GM10248 (cell line): ENCODE results near the gene AKAP7.

ENCODE experiments used
- CTCF ChIA-PET: fragments of 300-600 bp; sonication (Branson Sonifier 250); formaldehyde crosslinking; extraction: SDS; loops from one replicate; lab custom pipeline; 2021; ENCODE audit warnings: antibody characterized with exemption; lab: Yijun Ruan, JAX
- POLR2A ChIA-PET: fragments of 350-650 bp; sonication (Branson Sonifier 250); formaldehyde crosslinking; extraction: SDS; loops from one replicate; lab custom pipeline; 2020; ENCODE audit warnings: antibody characterized with exemption; lab: Yijun Ruan, JAX
- DNase-seq: peaks from one replicate; pipeline ENCODE4 v3.0.0; 2012; ENCODE audit errors: extremely low spot score
- TF ChIP-seq, protein P1 (sequence below): IDR thresholded peaks from 2 replicates; pipeline ENCODE4 v1.5.1; 2012; ENCODE audit warnings: mild to moderate bottlenecking, low read depth; ENCODE audit errors: extremely low read depth, missing control alignments, control extremely low read depth

Gene AKAP7

DNA sequence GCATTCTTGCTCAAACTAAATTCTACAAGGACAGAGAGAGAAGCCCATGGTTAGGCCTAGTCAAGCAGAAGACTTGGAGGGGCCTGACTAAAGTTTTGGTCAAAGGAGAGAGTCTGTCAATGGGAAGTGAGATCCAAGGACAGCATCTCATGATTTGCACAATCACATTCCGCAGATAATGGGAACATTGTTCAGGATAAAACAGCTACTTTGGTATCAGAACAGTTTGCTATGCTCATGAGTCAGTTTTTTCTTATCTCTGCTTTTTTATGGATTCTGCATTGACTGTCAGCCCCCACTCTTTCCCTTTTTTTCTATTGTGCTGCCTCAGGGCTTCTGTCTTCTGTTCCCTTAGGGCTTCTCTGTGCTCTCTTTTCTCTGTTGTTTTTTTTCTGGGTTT is 28.6 kb downstream of the AKAP7 start:
- POLR2A ChIA-PET: no interaction called here
- CTCF ChIA-PET: interaction anchor here (1.8 kb wide), 1 partner anchor 19 kb away, joined by 5 read pairs; no protein-coding TSS in a partner anchor
- TF ChIP-seq, protein P1, sequence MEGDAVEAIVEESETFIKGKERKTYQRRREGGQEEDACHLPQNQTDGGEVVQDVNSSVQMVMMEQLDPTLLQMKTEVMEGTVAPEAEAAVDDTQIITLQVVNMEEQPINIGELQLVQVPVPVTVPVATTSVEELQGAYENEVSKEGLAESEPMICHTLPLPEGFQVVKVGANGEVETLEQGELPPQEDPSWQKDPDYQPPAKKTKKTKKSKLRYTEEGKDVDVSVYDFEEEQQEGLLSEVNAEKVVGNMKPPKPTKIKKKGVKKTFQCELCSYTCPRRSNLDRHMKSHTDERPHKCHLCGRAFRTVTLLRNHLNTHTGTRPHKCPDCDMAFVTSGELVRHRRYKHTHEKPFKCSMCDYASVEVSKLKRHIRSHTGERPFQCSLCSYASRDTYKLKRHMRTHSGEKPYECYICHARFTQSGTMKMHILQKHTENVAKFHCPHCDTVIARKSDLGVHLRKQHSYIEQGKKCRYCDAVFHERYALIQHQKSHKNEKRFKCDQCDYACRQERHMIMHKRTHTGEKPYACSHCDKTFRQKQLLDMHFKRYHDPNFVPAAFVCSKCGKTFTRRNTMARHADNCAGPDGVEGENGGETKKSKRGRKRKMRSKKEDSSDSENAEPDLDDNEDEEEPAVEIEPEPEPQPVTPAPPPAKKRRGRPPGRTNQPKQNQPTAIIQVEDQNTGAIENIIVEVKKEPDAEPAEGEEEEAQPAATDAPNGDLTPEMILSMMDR: no peak
- no peak for DNase-seq

DNA sequence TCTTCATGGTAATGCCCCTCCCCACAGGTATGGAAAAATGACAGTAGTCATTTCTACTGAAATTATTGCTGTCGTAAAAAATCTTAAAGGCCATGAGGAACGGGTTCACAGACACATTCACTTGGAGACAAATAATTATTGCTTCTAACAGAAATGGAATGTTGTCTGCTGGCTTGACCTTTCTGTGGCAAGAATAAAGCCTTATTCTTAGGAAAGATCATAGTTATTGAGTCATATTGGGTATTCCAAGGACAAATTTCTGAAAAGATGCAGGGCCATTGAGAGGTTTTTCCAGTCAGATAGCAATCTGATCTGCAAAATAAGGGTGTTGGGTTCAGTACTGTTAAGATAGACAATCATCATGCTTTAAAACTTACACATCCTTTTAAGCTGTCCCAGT is 29.2 kb downstream of the AKAP7 start:
- TF ChIP-seq, protein P1: no peak
- CTCF ChIA-PET: interaction anchor here (1.8 kb wide), 1 partner anchor 18 kb away, joined by 5 read pairs; no protein-coding TSS in a partner anchor
- POLR2A ChIA-PET: no interaction called here
- no peak for DNase-seq

DNA sequence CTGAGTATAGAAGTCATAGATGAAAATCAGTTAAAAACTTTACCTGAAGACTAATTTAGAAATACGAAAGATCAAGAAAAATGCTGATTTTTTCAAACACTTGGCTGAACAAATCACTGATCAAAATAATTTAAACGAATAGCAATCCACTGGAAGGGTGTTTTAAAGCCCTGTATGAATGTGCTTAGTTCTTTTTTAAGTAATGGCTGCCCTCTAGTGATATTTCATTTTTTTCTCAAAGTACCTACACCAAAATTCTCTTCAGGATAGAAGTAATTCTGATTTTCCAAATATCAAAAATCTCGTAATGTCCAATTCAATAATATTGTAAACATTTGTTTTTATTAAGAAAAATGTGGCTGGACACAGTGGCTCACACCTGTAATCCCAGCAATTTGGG is 32.5 kb downstream of the AKAP7 start:
- TF ChIP-seq, protein P1: peak; percentile 18
- ChIA-PET CTCF (interaction anchor here (0.9 to 2.7 kb wide), 4 partner anchors 11 to 283 kb away, joined by 3 to 13 read pairs (median 8); no protein-coding TSS in a partner anchor), POLR2A (no interaction called here)
- no peak for DNase-seq

DNA sequence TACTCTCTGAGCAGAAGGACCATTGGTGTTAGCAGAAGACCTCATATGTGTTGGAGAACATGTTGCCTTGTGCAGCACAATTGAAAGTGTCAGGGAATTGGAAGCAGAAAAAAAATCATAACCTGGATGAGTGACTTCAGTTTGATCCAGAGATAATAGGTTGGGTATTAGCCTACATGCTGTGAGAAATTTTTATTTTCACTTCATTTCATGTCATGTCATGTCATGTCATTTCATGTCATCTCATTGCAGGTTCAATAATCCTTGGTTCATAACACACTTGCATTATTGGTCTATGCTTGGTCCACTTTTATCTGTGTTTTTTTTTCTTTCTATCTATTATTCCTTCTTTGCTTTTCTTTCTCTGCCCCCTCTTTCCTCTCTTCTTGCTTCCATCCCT is 34.3 kb downstream of the AKAP7 start:
- TF ChIP-seq, protein P1: no peak
- no peak for DNase-seq
- CTCF ChIA-PET: no interaction called here
- POLR2A ChIA-PET: no interaction called here

DNA sequence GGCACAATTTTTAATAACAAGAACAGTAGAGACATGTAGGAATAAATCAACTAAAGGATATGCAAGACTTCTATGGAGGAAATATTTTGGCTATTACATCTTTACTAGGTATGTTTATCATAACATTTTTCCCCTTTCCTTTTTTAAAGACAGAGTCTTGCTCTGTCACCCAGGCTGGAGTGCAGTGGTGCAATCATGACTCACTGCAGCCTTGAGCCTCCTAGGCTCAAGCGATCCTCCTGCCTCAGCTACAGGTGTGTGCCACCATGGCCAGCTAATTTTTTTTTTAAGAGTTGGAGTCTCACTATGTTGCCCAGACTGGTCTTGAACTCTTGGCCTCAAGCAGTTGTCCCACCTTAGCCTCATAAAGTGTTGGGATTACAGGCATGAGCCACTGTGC is 37.0 kb downstream of the AKAP7 start:
- POLR2A ChIA-PET: no interaction called here
- no peak for DNase-seq
- TF ChIP-seq, protein P1: no peak
- CTCF ChIA-PET: no interaction called here

DNA sequence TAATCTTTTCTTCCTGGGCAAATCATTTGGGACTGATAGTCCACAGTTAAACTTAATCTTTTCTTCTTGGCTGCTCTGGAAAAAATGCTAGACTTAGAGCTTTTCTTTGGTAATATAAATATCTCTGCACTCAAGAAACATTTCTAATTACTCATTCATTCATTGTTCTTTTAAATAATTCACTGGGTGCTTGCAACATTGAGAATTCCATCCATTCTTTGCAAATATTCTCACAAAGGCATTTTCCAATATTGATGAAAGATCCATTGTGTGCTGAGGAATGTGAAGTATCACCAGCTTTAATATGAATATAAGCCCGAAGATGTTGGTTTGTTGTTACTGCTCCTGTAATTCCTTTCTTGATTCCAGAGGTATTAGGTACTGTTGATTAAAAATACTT is 38.4 kb downstream of the AKAP7 start:
- TF ChIP-seq, protein P1: no peak
- DNase-seq: no peak
- ChIA-PET POLR2A (no interaction called here), CTCF (interaction anchor here (1.5 kb wide), 1 partner anchor 10 kb away, joined by 4 read pairs; no protein-coding TSS in a partner anchor)
